Right lobe of liver (tissue), 6 donors: ENCODE measurements around the gene CDR2. TPM values are rescaled to one million over a fixed set of nuclear protein-coding genes. Genes with fewer than 3 reads are reported as not detected.

Experiments used
- ATAC-seq, 4 donors: fragments of 200-7000 bp; cut with Tn5 transposase; one replicate each; pipeline ENCODE4 v1.9.1; 2020; ENCODE audit warnings: mild to moderate bottlenecking in 4 of 4, moderate library complexity in 4 of 4
- DNase-seq, 3 donors: peaks; one replicate each; pipeline ENCODE4 v3.0.0-alpha.2; 2020
- H3K27ac ChIP-seq, 3 donors: fragments of 200-600 bp; one replicate each; pipeline ENCODE4 v1.8.0; 2022
- H3K27me3 ChIP-seq, 2 donors: fragments of 200-600 bp; one replicate each; pipeline ENCODE4 v1.8.0; 2022
- H3K36me3 ChIP-seq, 4 donors: fragments of 200-600 bp; sonication (generic) in 1 of 4; one replicate each; pipeline versions ENCODE4 v1.5.1 to v1.8.0; 2017 to 2022; ENCODE audit warnings: control low read depth in 1 of 4
- H3K4me1 ChIP-seq, 4 donors: fragments of 200-600 bp; sonication (generic) in 1 of 4; one replicate each; pipeline versions ENCODE4 v1.5.1 to v1.8.0; 2017 to 2022; ENCODE audit warnings: control low read depth in 1 of 4
- H3K4me3 ChIP-seq, 3 donors: fragments of 200-600 bp; one replicate each; pipeline ENCODE4 v1.8.0; 2022
- H3K9me3 ChIP-seq, 4 donors: fragments of 200-600 bp; sonication (generic) in 1 of 4; one replicate each; pipeline versions ENCODE4 v1.5.1 to v1.8.0; 2017 to 2022; ENCODE audit warnings: control low read depth in 1 of 4
- CTCF ChIP-seq, 4 donors: fragments of 200-600 bp in 3 of 4; fragments of 450-650 bp in 1 of 4; IDR thresholded peaks; one replicate each; pipeline versions ENCODE4 v1.5.1 to v1.8.0; 2016 to 2022; ENCODE audit warnings: antibody characterized with exemption in 4 of 4, mild to moderate bottlenecking in 2 of 4
- POLR2A ChIP-seq: fragments of 450-650 bp; IDR thresholded peaks from one replicate; pipeline ENCODE4 v1.6.1; 2017; ENCODE audit warnings: antibody characterized with exemption, mild to moderate bottlenecking
- WGBS: methylation state at CpG from one replicate; pipeline ENCODE4 v1.1.6; 2018; ENCODE audit warnings: low coverage, low lambda C conversion rate; ENCODE audit not compliant: insufficient coverage; ENCODE audit errors: missing lambda C conversion rate; 5-methylcytosine and 5-hydroxymethylcytosine counted together
- intact Hi-C, 2 donors: fragments of 100-400 bp; cut with DNase I; formaldehyde crosslinking; loops; one replicate each; pipeline versions ENCODE4 v1.11.2 to v1.14.1; 2022
- total RNA-seq, 6 experiments: library from RNA; depleted of rRNA in 2 of 6; stranded (reverse); fragments of >200 nt in 2 of 6; fragmentation: NEBNext Ultra II Directional in 3 of 6; extraction: Animal tissue kit (Norgen Biotek cat#: 25700) in 3 of 6; gene quantifications; one replicate each; pipeline versions ENCODE4 v1.1.0 to v1.2.4, GENCODE V29; 2016 to 2023
- donor health status: DM: no; HTN: yes; CAD: no.
- donor health status: DM: no; HTN: no; CAD: no.
- donor health status: DM: no; HTN: no; CAD: no.
- donor health status: DM: no; HTN: yes; CAD: no.
- donor health status: DM: no; HTN: yes; CAD: no.

CDR2 gene
- total RNA-seq, 6 experiments from 2014 or later, result 8.2 to 16.8 (median 14.2) TPM

GRCh38 chr16:22383827-22384226 lies 9.4 kb upstream of the CDR2 start:
- Histone ChIP-seq H3K36me3 (no peaks in the 10 kb centered on the region), H3K27ac (no peak overlapping the region), H3K4me1 (no peaks in the 10 kb centered on the region), H3K27me3 (no peaks in the 10 kb centered on the region), H3K4me3 (no peak overlapping the region), H3K9me3 (no peaks in the 10 kb centered on the region)
- intact Hi-C loops, result no loop called here
- DNase-seq (no peak), ATAC-seq (no peak)
- TF ChIP-seq POLR2A (no peak), CTCF (IDR thresholded peaks at IDR 0.05) (no peak)
- WGBS, result 77% methylated on average over 3 of the region's 3 CpGs

DNA sequence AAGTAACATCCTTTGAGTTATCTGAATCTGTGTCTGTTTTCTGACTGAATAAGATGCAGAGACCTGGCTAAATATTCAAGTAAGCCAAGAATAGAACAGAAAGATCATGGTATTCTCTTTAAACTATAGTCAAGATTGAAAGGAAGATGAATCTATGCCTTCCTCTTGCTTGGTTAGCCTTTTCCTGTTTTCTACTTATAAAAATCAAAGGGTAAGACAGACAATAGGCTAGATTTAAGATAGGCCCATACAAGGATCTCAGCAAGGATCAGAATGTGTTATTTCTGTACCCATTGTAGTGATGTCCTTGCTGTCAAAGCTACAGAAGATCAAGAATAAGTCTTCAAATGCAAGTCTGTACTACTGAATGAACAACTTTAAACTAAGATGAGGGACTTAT lies 7.0 kb upstream of the CDR2 start:
- H3K4me1 ChIP-seq, result no peaks in the 10 kb centered on the region
- DNase-seq, result no peak
- H3K9me3 ChIP-seq, result no peaks in the 10 kb centered on the region
- no peak overlapping the region for H3K27ac ChIP-seq
- H3K4me3 ChIP-seq, result no peak overlapping the region
- H3K36me3 ChIP-seq, result no peaks in the 10 kb centered on the region
- intact Hi-C loops, result no loop called here
- H3K27me3 ChIP-seq, result no peaks in the 10 kb centered on the region
- TF ChIP-seq CTCF (IDR thresholded peaks at IDR 0.05), result no peak
- TF ChIP-seq POLR2A, result no peak
- peak in 1 of 4 donors; percentile 27 for ATAC-seq

GRCh38 chr16:22380529-22380928 lies 6.1 kb upstream of the CDR2 start:
- no peak overlapping the region for H3K27ac ChIP-seq
- WGBS, result 83% methylated on average over 1 of the region's 1 CpG
- no peak for TF ChIP-seq POLR2A
- no peak for TF ChIP-seq CTCF (IDR thresholded peaks at IDR 0.05)
- no peaks in the 10 kb centered on the region for H3K4me1 ChIP-seq
- intact Hi-C loops, result no loop called here
- DNase-seq (no peak), ATAC-seq (no peak)
- no peaks in the 10 kb centered on the region for H3K9me3 ChIP-seq
- no peaks in the 10 kb centered on the region for H3K36me3 ChIP-seq
- no peak overlapping the region for H3K4me3 ChIP-seq
- H3K27me3 ChIP-seq, result no peaks in the 10 kb centered on the region

DNA sequence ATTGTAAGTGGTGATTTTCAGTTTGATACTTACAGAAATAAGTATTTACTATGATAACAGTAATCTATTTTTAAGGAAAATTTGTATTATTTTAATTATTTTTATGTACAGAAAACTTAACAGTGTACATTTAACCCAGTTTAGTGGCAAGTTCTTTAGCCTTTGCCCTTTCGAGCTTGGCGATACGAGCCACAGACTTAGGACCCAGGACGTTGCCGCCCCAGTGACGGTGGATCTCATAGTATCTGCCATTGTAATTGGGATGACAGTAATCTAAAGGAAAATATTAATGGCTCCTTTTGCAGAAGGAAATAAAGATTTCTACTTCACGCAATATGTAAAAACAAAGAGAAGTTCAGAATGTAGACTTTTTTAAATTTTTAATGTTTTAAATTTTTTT lies 5.2 kb upstream of the CDR2 start:
- Histone ChIP-seq H3K4me1 (no peaks in the 10 kb centered on the region), H3K27ac (no peak overlapping the region), H3K27me3 (no peaks in the 10 kb centered on the region), H3K4me3 (no peak overlapping the region), H3K36me3 (no peaks in the 10 kb centered on the region), H3K9me3 (no peaks in the 10 kb centered on the region)
- intact Hi-C loops, result no loop called here
- WGBS, result 91% methylated on average over 7 of the region's 7 CpGs
- DNase-seq (no peak), ATAC-seq (no peak)
- TF ChIP-seq POLR2A, result no peak

- no peaks in the 10 kb centered on the region for H3K36me3 ChIP-seq
These were observed 1.7 kb upstream of the CDR2 start for GRCh38 chr16:22375963-22376640.

More at GRCh38 chr16:22375963-22376640, 1.7 kb upstream of the CDR2 start:
- Histone ChIP-seq H3K27me3 (no peaks in the 10 kb centered on the region), H3K4me1 (peaks cover 0 to 22% (median 9%) of the 10 kb centered on the region in 4 donors), H3K27ac (no peak overlapping the region), H3K9me3 (no peaks in the 10 kb centered on the region), H3K4me3 (no peak overlapping the region)
- DNase-seq (no peak), ATAC-seq (no peak)
- intact Hi-C loops, result no loop called here
- no peak for TF ChIP-seq CTCF (IDR thresholded peaks at IDR 0.05)
- no peak for TF ChIP-seq POLR2A
- WGBS, result 73% methylated on average over 8 of the region's 8 CpGs
